ENCODE measurements around the gene NARS2.
"Not testable (repeated sequence)": the region's sequence is repeated elsewhere in the genome, so short reads cannot be mapped to it uniquely, and the experiment has no call there.

The NARS2 gene

DNA sequence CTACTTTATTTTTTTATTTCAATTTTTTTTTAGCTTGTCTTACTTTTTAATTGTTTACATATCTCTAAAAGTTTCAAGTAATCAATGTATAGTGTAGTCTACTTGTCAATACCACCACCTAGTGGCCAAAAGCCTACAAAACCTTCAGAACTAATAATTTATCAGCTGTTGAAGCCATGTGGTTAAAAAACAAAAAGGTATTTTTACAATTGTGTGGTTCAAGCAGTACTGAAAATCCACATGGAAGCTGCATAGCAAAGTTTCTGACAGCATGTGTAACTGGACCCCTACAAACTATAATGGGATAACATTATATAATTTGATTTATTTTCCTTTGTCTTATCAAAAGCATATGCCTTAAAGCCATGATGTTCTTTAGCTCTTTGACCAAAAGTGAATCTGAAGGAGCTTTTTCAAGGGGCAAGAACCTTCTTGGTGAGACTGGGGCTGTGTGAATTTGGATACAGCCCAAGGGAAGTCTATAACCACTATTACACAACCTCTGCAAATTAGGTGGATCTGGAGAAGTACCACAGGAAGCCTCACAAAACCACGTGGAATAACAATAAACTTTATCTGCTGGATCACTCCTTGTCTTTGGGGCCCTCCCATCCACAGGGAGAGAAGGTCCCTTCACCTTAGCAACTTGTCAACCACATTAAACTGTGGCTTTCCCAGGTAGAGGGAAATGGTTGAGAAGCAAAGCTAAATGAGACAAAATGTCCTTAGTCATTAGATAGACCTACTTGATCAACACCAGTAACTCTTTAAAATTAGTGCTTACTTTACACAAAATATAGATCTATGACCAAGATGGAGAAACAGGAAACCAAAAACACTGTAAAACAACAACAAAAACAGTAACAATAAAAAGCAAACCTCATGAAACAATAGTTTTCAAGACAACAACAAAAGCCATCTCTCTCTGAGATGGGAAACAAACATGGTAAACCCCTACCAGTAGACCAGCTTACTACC, 9.9 kb downstream of the NARS2 start:
- no peak overlapping the region for H3K18ac ChIP-seq (ENCODE audit: low read length)
- no peak overlapping the region for H3K4ac ChIP-seq (ENCODE audit: low read depth, low read length)
- H2BK120ac ChIP-seq (ENCODE audit: insufficient read depth, low read length, poor library complexity), result no peak overlapping the region
- H4K12ac ChIP-seq (ENCODE audit: low read depth, low read length), result no peak overlapping the region
- H3K9me3 ChIP-seq (ENCODE audit: insufficient read depth, low read depth, low read length), result no peaks in the 10 kb centered on the region
- H3K27ac ChIP-seq (ENCODE audit: low read depth, low read length), result no peak overlapping the region
- H3K23ac ChIP-seq (ENCODE audit: low read length), result no peak overlapping the region
- H4K91ac ChIP-seq (ENCODE audit: low read depth, low read length), result no peak overlapping the region
- no peak overlapping the region for H2BK12ac ChIP-seq (ENCODE audit: low read length)
- H3K14ac ChIP-seq (ENCODE audit: low read length), result no peak overlapping the region
- no peak overlapping the region for H3K4me3 ChIP-seq (ENCODE audit: low read depth, low read length)
- no peak overlapping the region for H3K4me2 ChIP-seq (ENCODE audit: low read length)
- H3K79me1 ChIP-seq (ENCODE audit: low read length), result peaks cover 8% of the 10 kb centered on the region
- no peaks in the 10 kb centered on the region for H3K27me3 ChIP-seq (ENCODE audit: insufficient read depth, low read length)
- peak; percentile 52 to 91 for DNase-seq
- WGBS (ENCODE audit: extremely low coverage, insufficient coverage, insufficient read length), result no CpG with 5 or more reads among the region's 1 CpG
- no peak overlapping the region for H4K8ac ChIP-seq (ENCODE audit: low read depth, low read length)
- no peak overlapping the region for H2AFZ ChIP-seq (ENCODE audit: insufficient read depth, low read length, poor library complexity)
- H2AK5ac ChIP-seq (ENCODE audit: low read length), result no peak overlapping the region
- peaks cover 2% of the 10 kb centered on the region in 2 experiments for H3K36me3 ChIP-seq (ENCODE audit: control insufficient read depth in 1 of 2, insufficient read depth in 2 of 2, low read length in 2 of 2)
- no peak overlapping the region for H2BK5ac ChIP-seq (ENCODE audit: low read depth, low read length, poor library complexity)
- peaks cover 8% of the 10 kb centered on the region in 2 experiments for H3K4me1 ChIP-seq (ENCODE audit: control insufficient read depth in 1 of 2, insufficient read depth in 2 of 2, low read length in 2 of 2)
- peaks cover 6% of the 10 kb centered on the region for H3K79me2 ChIP-seq (ENCODE audit: control insufficient read depth, insufficient read depth, low read length, poor library complexity)
- H3K9ac ChIP-seq (ENCODE audit: low read length), result no peak overlapping the region

DNA sequence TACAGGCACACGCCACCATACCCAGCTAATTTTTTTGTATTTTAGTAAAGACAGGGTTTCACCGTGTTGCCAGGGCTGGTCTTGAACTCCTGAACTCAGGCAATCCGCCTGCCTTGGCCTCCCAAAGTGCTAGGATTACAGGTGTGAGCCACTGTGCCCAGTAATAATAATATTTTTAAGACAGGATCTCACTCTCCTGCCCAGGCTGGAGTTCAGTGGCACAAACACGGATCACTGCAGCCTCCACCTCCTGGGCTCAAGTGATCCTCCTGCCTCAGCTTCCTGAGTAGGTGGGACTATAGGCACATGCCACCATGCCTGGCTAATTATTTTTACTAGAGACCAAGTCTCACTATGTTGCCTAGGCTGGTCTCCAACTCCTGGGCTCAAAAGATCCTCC, 10.6 kb downstream of the NARS2 start:
- H4K12ac ChIP-seq (ENCODE audit: low read depth, low read length); H2BK5ac ChIP-seq (ENCODE audit: low read depth, low read length, poor library complexity); H3K4ac ChIP-seq (ENCODE audit: low read depth, low read length); H3K9ac ChIP-seq (ENCODE audit: low read length); H3K27me3 ChIP-seq (ENCODE audit: insufficient read depth, low read length); H3K23ac ChIP-seq (ENCODE audit: low read length); H3K14ac ChIP-seq (ENCODE audit: low read length); H2AK5ac ChIP-seq (ENCODE audit: low read length); H2BK120ac ChIP-seq (ENCODE audit: insufficient read depth, low read length, poor library complexity); H3K4me2 ChIP-seq (ENCODE audit: low read length); H3K36me3 ChIP-seq (ENCODE audit: control insufficient read depth in 1 of 2, insufficient read depth in 2 of 2, low read length in 2 of 2); H2AFZ ChIP-seq (ENCODE audit: insufficient read depth, low read length, poor library complexity); H3K79me1 ChIP-seq (ENCODE audit: low read length); H3K9me3 ChIP-seq (ENCODE audit: insufficient read depth, low read depth, low read length); H3K4me1 ChIP-seq (ENCODE audit: control insufficient read depth in 1 of 2, insufficient read depth in 2 of 2, low read length in 2 of 2); H4K8ac ChIP-seq (ENCODE audit: low read depth, low read length); H3K4me3 ChIP-seq (ENCODE audit: low read depth, low read length); DNase-seq; H4K91ac ChIP-seq (ENCODE audit: low read depth, low read length); H3K79me2 ChIP-seq (ENCODE audit: control insufficient read depth, insufficient read depth, low read length, poor library complexity); H3K27ac ChIP-seq (ENCODE audit: low read depth, low read length); H3K18ac ChIP-seq (ENCODE audit: low read length): not testable (repeated sequence)
- WGBS (ENCODE audit: extremely low coverage, insufficient coverage, insufficient read length), result no CpG with 5 or more reads among the region's 4 CpGs
- H2BK12ac ChIP-seq (ENCODE audit: low read length), result peak overlapping the region; percentile 13

DNA sequence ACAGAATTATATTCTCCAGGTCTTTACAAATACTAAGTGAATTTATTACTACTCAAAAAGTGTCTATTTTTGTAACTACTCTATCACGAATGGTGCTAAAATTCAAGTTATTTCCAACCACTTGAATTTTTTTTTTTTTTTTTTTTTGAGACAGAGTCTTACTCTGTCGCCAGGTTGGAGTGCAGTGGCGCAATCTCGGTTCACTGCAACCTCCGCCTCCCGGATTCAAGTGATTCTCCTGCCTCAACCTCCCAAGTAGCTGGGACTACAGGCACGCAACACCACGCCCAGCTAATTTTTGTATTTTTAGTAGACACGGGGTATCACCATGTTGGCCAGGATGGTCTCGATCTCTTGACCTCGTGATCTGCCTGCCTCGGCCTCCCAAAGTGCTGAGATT, 11.6 kb downstream of the NARS2 start:
- DNase-seq, result peak in 1 of 2 donors; percentile 50
- H4K8ac ChIP-seq (ENCODE audit: low read depth, low read length), result not testable (repeated sequence)

DNA sequence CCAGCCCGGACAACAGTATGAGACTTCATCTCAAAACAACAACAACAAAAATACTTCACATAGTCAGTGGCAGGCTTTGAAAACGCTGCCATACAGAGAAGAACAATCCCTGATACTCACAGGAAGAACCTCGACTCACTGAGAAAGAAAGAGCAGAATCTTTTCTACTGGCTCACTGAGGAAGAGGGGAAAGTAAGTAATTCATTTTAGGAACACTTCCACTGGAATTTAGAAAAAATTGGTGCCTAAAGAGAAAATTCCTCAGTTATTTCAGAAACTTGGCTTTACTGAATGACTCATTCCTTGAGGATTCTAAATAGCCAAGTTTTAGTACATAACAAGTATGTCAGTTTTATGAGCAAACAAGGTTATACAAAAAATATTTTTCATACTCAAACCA, 12.3 kb downstream of the NARS2 start:
- no CpG with 5 or more reads among the region's 3 CpGs for WGBS (ENCODE audit: extremely low coverage, insufficient coverage, insufficient read length)

More for the DNA sequence above, 11.6 kb downstream of the NARS2 start:
- not testable (repeated sequence) for H2AK5ac ChIP-seq (ENCODE audit: low read length); H3K9ac ChIP-seq (ENCODE audit: low read length); H3K4me1 ChIP-seq (ENCODE audit: control insufficient read depth in 1 of 2, insufficient read depth in 2 of 2, low read length in 2 of 2); H2AFZ ChIP-seq (ENCODE audit: insufficient read depth, low read length, poor library complexity); H3K4me3 ChIP-seq (ENCODE audit: low read depth, low read length); H3K9me3 ChIP-seq (ENCODE audit: insufficient read depth, low read depth, low read length); H3K27me3 ChIP-seq (ENCODE audit: insufficient read depth, low read length); H3K23ac ChIP-seq (ENCODE audit: low read length); H3K79me1 ChIP-seq (ENCODE audit: low read length); H3K27ac ChIP-seq (ENCODE audit: low read depth, low read length); H2BK120ac ChIP-seq (ENCODE audit: insufficient read depth, low read length, poor library complexity); H2BK12ac ChIP-seq (ENCODE audit: low read length); H3K18ac ChIP-seq (ENCODE audit: low read length); H3K36me3 ChIP-seq (ENCODE audit: control insufficient read depth in 1 of 2, insufficient read depth in 2 of 2, low read length in 2 of 2); H4K12ac ChIP-seq (ENCODE audit: low read depth, low read length); H3K4me2 ChIP-seq (ENCODE audit: low read length); H3K79me2 ChIP-seq (ENCODE audit: control insufficient read depth, insufficient read depth, low read length, poor library complexity)
- Histone ChIP-seq H3K14ac (ENCODE audit: low read length) (peak overlapping the region; percentile 14), H2BK5ac (ENCODE audit: low read depth, low read length, poor library complexity) (peak overlapping the region; percentile 4), H3K4ac (ENCODE audit: low read depth, low read length) (peak overlapping the region; percentile 21), H4K91ac (ENCODE audit: low read depth, low read length) (peak overlapping the region; percentile 68)
- no CpG with 5 or more reads among the region's 12 CpGs for WGBS (ENCODE audit: extremely low coverage, insufficient coverage, insufficient read length)

More for the DNA sequence above, 12.3 kb downstream of the NARS2 start:
- H4K8ac ChIP-seq (ENCODE audit: low read depth, low read length), result peak overlapping the region; percentile 14
- H3K79me2 ChIP-seq (ENCODE audit: control insufficient read depth, insufficient read depth, low read length, poor library complexity), result peaks cover 6% of the 10 kb centered on the region
- H2AK5ac ChIP-seq (ENCODE audit: low read length), result peak overlapping the region; percentile 18
- peak overlapping the region; percentile 11 for H3K14ac ChIP-seq (ENCODE audit: low read length)
- H3K4me1 ChIP-seq (ENCODE audit: control insufficient read depth in 1 of 2, insufficient read depth in 2 of 2, low read length in 2 of 2), result peaks cover 8% of the 10 kb centered on the region in 2 experiments
- no peak overlapping the region for H2AFZ ChIP-seq (ENCODE audit: insufficient read depth, low read length, poor library complexity)
- peak overlapping the region; percentile 68 for H3K18ac ChIP-seq (ENCODE audit: low read length)
- H2BK5ac ChIP-seq (ENCODE audit: low read depth, low read length, poor library complexity), result peak overlapping the region; percentile 88
- H3K9me3 ChIP-seq (ENCODE audit: insufficient read depth, low read depth, low read length), result no peaks in the 10 kb centered on the region
- H4K91ac ChIP-seq (ENCODE audit: low read depth, low read length), result peak overlapping the region; percentile 77
- peak overlapping the region; percentile 14 for H4K12ac ChIP-seq (ENCODE audit: low read depth, low read length)
- H3K36me3 ChIP-seq (ENCODE audit: control insufficient read depth in 1 of 2, insufficient read depth in 2 of 2, low read length in 2 of 2), result peaks cover 0 to 2% of the 10 kb centered on the region in 2 experiments
- no peak overlapping the region for H3K4me2 ChIP-seq (ENCODE audit: low read length)
- H3K27ac ChIP-seq (ENCODE audit: low read depth, low read length), result peak overlapping the region; percentile 75
- no peak overlapping the region for H3K23ac ChIP-seq (ENCODE audit: low read length)
- H3K4me3 ChIP-seq (ENCODE audit: low read depth, low read length), result no peak overlapping the region
- peak; percentile 28 to 86 for DNase-seq
- no peaks in the 10 kb centered on the region for H3K27me3 ChIP-seq (ENCODE audit: insufficient read depth, low read length)
- no peak overlapping the region for H2BK12ac ChIP-seq (ENCODE audit: low read length)
- peaks cover 8% of the 10 kb centered on the region for H3K79me1 ChIP-seq (ENCODE audit: low read length)
- H3K9ac ChIP-seq (ENCODE audit: low read length), result no peak overlapping the region
- H3K4ac ChIP-seq (ENCODE audit: low read depth, low read length), result peak overlapping the region; percentile 58
- peak overlapping the region; percentile 47 for H2BK120ac ChIP-seq (ENCODE audit: insufficient read depth, low read length, poor library complexity)

Measured in trophoblast cell (in vitro differentiated cells and primary cell).